Mesodermal cell (in vitro differentiated cells): ENCODE results near the gene SPINT1. TPM values are rescaled to one million over a fixed set of nuclear protein-coding genes. Genes with fewer than 3 reads are reported as not detected.

Source experiments
- H3K27ac ChIP-seq: 2 replicates; pipeline ENCODE4 v1.7.0; 2013; ENCODE audit warnings: mild to moderate bottlenecking, low read depth, low read length, moderate library complexity; ENCODE audit not compliant: severe bottlenecking
- H3K36me3 ChIP-seq: 2 replicates; pipeline ENCODE4 v1.7.1; 2013; ENCODE audit warnings: mild to moderate bottlenecking, low read length, moderate library complexity; ENCODE audit not compliant: control insufficient read depth, insufficient read depth
- H3K4me1 ChIP-seq: one replicate; pipeline ENCODE4 v1.7.1; 2013; ENCODE audit warnings: mild to moderate bottlenecking, low read length; ENCODE audit not compliant: insufficient read depth, control insufficient read depth, poor library complexity, severe bottlenecking
- H3K4me3 ChIP-seq: 2 replicates; pipeline ENCODE4 v1.7.0; 2013; ENCODE audit warnings: low read length, control low read depth, mild to moderate bottlenecking; ENCODE audit not compliant: insufficient read depth, poor library complexity, severe bottlenecking; ENCODE audit errors: extremely low read depth
- H3K9me3 ChIP-seq: 2 replicates; pipeline ENCODE4 v1.7.1; 2013; ENCODE audit warnings: mild to moderate bottlenecking, low read length, moderate library complexity; ENCODE audit not compliant: control insufficient read depth
- WGBS, 2 experiments: methylation state at CpG; one replicate each; pipeline ENCODE4 v1.1.5; 2013; ENCODE audit warnings: missing lambda C conversion rate in 2 of 2; ENCODE audit not compliant: insufficient coverage in 2 of 2; 5-methylcytosine and 5-hydroxymethylcytosine counted together
- polyA plus RNA-seq, 2 experiments: library from polyadenylated mRNA; stranded (reverse); fragments of 50-300 nt; gene quantifications; one replicate each; pipeline ENCODE4 v1.2.3, GENCODE V29; 2013

SPINT1 gene, protein sequence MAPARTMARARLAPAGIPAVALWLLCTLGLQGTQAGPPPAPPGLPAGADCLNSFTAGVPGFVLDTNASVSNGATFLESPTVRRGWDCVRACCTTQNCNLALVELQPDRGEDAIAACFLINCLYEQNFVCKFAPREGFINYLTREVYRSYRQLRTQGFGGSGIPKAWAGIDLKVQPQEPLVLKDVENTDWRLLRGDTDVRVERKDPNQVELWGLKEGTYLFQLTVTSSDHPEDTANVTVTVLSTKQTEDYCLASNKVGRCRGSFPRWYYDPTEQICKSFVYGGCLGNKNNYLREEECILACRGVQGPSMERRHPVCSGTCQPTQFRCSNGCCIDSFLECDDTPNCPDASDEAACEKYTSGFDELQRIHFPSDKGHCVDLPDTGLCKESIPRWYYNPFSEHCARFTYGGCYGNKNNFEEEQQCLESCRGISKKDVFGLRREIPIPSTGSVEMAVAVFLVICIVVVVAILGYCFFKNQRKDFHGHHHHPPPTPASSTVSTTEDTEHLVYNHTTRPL
- 18.0 TPM for polyA plus RNA-seq (2013, experiment 1 of 2)
- 15.7 TPM for polyA plus RNA-seq (2013, experiment 2 of 2)

DNA sequence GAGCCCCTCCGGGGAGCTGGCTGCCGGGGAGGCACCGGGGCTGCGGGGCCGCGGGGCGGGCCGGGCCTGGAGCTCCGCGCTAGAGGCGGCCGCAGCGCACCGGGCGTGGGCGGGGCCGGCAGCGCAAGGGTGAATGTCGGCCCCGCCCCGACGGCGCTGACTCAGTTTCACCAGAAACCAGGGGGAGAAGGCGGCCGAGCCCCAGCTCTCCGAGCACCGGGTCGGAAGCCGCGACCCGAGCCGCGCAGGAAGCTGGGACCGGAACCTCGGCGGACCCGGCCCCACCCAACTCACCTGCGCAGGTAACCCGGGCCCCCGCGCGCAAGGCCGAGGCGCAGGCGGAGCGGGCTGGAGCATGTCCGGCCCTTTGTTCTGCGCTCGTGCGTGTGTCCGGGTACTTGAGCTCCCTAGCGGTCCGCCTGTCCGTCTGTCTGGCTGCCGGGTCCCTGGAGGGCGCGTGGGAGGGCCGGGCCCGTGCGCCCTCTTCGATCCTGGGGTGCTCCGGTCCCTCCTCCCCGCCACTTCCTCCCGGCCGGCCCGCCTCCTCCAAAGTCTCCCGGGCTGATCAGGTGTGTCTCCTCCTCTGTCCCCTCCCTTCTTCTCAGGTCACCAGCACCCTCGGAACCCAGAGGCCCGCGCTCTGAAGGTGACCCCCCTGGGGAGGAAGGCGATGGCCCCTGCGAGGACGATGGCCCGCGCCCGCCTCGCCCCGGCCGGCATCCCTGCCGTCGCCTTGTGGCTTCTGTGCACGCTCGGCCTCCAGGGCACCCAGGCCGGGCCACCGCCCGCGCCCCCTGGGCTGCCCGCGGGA lies at the start of gene SPINT1:
Gene SPINT1 (plus strand): TSS at position 164 of the 811 bp plus-strand sequence. CDS start 507 bp downstream, at position 671.
- Histone ChIP-seq H3K4me3 (peak within 1 kb of the TSS; percentile 48), H3K4me1 (peaks cover 23% of the 10 kb centered on the region), H3K9me3 (no peaks in the 10 kb centered on the region), H3K36me3 (no peaks in the 10 kb centered on the region), H3K27ac (no peak within 1 kb of the TSS)
- WGBS, 2 experiments, result 1 to 2% methylated on average over 78 to 79 of the region's 89 CpGs

DNA sequence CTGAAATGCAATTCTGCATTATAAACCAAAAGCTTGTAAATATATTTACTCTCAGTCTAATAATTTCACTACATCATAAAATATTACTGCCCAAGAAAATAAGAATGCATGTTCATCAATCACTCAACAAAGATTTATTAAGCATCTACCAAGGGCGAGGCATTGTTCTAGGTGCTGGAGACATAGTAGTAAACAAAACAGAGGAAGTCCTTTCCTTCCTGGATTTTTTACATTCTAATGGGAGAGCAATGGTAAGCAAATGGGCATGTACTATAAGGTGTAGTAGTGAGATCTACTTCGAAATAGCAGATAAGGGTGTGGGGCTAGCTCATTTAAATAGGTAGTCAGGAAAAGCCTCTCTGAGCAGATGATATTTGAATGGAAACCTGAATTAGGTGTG lies 47.8 kb upstream of the SPINT1 start:
- WGBS, 2 experiments, result 79 to 92% methylated on average over 1 of the region's 2 CpGs
- Histone ChIP-seq H3K27ac (no peak overlapping the region), H3K36me3 (peaks cover 14% of the 10 kb centered on the region), H3K9me3 (no peaks in the 10 kb centered on the region), H3K4me1 (peaks cover 6% of the 10 kb centered on the region), H3K4me3 (no peak overlapping the region)

DNA sequence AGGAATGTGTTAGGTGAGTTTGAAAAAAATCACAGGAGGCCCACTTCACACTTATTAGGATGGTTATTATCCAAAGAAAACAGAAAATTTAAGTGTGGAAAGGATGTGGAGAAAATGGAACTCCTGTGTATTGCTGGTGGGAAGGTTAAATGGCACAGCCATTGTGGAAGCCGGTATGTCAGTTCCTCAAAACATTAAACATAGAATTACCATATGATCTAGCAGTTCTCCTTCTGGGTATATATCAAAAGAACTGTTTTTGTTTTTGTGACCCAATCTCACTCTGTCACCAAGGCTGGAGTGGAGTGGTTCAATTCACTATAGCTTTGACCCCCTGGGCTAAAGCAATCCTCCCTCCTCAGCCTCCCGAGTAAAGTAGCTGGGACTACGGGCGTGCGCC lies 47.3 kb upstream of the SPINT1 start:
- H3K36me3 ChIP-seq, result peaks cover 18% of the 10 kb centered on the region
- H3K4me1 ChIP-seq, result peaks cover 6% of the 10 kb centered on the region
- no peak overlapping the region for H3K4me3 ChIP-seq
- no peaks in the 10 kb centered on the region for H3K9me3 ChIP-seq
- H3K27ac ChIP-seq, result no peak overlapping the region
- 91% methylated on average over 4 of the region's 5 CpGs; no CpG with 5 or more reads in 1 of the 2 experiments for WGBS, 2 experiments

DNA sequence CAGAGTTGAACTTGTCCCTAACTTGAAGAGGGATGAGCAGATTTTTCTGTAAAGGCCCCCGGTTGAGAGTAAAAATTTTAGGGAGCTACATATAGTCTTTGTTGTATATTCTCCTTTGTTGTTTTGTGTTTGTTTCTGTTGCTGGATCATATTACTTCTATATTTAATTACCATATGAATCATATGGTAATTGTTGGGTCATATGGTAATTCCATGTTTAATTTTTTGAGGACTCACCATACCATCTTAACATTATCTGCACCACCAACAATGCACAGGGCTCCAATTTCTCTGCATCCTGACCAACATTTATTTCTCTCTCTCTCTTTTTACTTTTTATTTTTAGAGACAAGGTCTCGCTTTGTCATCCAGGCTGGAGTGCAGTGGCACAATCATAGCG lies 44.3 kb upstream of the SPINT1 start:
- 94 to 100% methylated on average over 2 of the region's 3 CpGs for WGBS, 2 experiments
- Histone ChIP-seq H3K4me1 (peaks cover 6% of the 10 kb centered on the region), H3K27ac (no peak overlapping the region), H3K9me3 (no peaks in the 10 kb centered on the region), H3K36me3 (peaks cover 26% of the 10 kb centered on the region), H3K4me3 (no peak overlapping the region)

DNA sequence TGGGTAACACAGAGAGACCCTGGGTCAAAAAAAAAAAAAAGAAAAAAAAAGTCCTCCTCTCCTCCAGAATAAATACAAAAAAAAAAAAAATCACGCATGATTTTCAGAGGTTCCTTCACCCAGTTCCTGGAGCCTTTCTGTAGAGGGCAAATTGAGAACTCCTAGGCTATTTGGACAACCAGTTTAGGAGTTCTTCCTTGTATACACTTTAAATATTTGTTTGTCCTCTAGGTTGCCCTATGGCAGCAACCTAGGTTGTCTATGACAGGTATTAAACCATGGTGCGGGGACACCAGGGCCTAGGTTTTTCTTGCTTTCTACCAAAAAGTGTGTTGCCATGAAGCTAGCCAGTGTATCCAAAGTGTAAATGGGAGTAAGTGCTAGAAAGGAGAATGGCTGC lies 40.8 kb upstream of the SPINT1 start:
- H3K4me3 ChIP-seq, result no peak overlapping the region
- no peaks in the 10 kb centered on the region for H3K9me3 ChIP-seq
- 100% methylated on average over 1 of the region's 2 CpGs for whole genome bisulfite sequencing, 2 experiments
- peaks cover 9% of the 10 kb centered on the region for H3K4me1 ChIP-seq
- H3K27ac ChIP-seq, result no peak overlapping the region
- H3K36me3 ChIP-seq, result peaks cover 29% of the 10 kb centered on the region

DNA sequence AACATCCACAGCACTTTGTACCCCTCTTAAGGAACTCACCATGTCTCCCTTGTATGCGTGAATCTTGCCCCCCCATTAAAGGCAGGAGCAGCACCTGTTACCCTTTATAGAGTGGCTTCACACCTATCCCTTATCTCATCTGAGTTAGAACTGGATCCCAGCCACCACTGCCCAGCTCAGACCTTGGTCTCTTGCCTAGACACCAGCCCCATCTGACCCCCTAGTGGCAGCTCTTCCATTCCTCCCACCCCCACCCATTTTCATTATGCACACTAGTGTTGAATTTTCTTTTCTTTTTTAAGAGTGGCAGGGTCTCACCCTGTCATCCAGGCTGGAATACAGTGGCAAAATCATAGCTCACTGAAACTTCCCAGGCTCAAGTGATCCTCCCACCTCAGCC lies 40.2 kb upstream of the SPINT1 start:
- Histone ChIP-seq H3K4me1 (peaks cover 7% of the 10 kb centered on the region), H3K4me3 (no peak overlapping the region), H3K9me3 (no peaks in the 10 kb centered on the region), H3K36me3 (peaks cover 30% of the 10 kb centered on the region), H3K27ac (no peak overlapping the region)
- 86% methylated on average over 1 of the region's 1 CpG; no CpG with 5 or more reads in 1 of the 2 experiments for WGBS, 2 experiments

DNA sequence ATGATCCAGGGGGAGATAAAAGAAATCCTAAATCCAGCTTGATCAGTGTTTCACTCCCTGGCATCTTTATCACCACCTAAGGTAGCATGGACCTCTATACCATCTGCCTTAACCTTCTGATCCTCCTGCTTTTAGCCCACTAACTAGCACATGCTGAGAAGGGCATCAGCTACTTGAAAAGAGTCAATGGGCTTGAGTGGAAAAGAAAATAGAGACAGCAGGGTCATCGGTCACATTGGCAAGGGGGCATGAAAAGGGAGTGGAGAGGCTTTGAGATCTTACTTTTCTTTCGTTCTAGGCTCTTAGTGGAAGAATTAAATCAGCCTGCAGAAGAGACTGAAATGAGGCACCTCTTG lies 37.2 kb upstream of the SPINT1 start:
- Histone ChIP-seq H3K36me3 (peaks cover 46% of the 10 kb centered on the region), H3K4me1 (peaks cover 3% of the 10 kb centered on the region), H3K9me3 (no peaks in the 10 kb centered on the region), H3K4me3 (peak overlapping the region; percentile 86), H3K27ac (peak overlapping the region; percentile 58)
- WGBS, 2 experiments, result 0 to 4% methylated on average over 2 of the region's 2 CpGs

DNA sequence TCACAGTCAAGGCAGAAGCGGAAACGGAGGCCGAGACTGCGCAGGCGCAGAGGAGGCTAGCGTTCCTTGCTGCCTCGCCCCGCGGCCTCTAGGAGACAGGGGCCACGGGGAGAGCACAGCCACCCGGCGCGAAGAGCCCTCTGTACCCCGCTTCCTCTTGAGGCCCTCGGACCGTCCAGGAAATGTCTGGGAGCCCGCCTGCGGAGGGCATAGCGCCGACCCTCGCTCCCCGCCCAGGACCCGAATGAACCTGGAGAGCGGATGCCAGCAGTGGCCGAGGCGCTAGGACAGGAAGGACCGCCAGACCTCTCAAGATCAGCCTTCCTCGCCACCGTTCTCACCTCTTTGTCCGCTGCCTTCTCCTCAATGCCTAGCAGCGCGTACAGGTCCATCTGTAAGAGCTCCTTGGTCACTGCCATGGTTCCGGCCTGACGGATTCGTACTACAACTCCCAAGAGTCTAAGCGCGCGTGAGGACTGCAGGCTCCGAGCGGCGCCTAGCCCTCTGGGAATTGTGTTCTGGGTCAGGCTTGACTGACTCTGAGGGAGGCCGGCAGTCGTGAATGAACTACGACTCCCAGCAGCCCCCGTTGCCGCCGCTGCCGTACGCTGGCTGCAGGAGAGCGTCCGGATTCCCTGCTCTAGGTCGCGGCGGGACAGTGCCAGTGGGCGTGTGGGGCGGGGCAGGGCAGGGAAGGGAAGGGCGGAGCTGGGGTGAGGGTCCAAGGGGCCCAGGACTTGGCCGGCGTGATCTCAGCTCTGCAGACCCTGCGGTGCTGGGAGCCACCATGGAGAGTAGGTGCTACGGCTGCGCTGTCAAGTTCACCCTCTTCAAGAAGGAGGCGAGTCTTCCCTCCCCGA lies 36.6 kb upstream of the SPINT1 start, which contains the start of the genes DNAJC17 and ZFYVE19:
Gene DNAJC17 (minus strand): TSS at position 446 of the 860 bp plus-strand sequence. CDS start 27 bp downstream, at position 419.
Gene ZFYVE19 (plus strand): TSS at position 62 of the 860 bp plus-strand sequence. CDS start 501 bp downstream, at position 563.
- no peaks in the 10 kb centered on the region for H3K9me3 ChIP-seq
- WGBS, 2 experiments, result 1% methylated on average over 51 to 56 of the region's 64 CpGs
- peak within 1 kb of the TSS; percentile 86 for H3K4me3 ChIP-seq
- peaks cover 3% of the 10 kb centered on the region for H3K4me1 ChIP-seq
- H3K36me3 ChIP-seq, result peaks cover 46% of the 10 kb centered on the region
- H3K27ac ChIP-seq, result peak within 1 kb of the TSS; percentile 58

DNA sequence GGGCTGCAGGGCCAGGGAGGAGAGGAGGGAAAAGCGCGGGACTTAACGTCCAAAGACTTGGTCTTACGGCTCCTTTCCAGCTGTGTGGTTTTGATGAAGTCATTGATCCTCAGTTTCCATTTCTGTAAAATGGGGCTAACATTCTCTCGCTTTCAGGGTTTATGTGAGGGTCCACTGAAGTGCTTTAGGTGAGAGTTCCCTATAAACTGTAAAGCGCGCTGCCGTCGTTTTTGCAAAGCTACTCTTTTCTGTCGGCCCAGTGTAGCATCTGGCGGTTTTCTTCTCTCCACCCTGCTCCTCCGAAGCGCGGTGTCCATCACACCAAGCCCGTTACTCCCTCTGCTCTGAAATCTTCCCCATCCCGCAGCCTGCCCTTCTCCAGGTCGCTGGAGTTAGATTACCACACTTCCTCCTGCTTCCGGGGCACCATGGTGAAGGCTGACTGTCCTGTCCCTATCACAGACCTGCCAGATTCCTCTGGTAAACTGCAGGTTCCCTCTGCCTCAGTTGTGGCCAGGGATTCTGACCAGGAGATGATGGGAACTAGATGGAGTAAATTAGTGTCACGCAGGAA lies 35.9 kb upstream of the SPINT1 start:
- WGBS, 2 experiments, result 62 to 66% methylated on average over 15 to 19 of the region's 19 CpGs
- peaks cover 3% of the 10 kb centered on the region for H3K4me1 ChIP-seq
- peaks cover 39% of the 10 kb centered on the region for H3K36me3 ChIP-seq
- no peaks in the 10 kb centered on the region for H3K9me3 ChIP-seq
- H3K27ac ChIP-seq, result no peak overlapping the region
- peak overlapping the region; percentile 86 for H3K4me3 ChIP-seq
